ENCODE results near the gene MPO. TPM values are rescaled to one million over a fixed set of nuclear protein-coding genes. Genes with fewer than 3 reads are reported as not detected.

The MPO gene
- total and polyA plus RNA-seq, 2 donors (not counting 1 experiment from before 2014, with no cell fraction given): 0.01 TPM; not detected in 1

DNA sequence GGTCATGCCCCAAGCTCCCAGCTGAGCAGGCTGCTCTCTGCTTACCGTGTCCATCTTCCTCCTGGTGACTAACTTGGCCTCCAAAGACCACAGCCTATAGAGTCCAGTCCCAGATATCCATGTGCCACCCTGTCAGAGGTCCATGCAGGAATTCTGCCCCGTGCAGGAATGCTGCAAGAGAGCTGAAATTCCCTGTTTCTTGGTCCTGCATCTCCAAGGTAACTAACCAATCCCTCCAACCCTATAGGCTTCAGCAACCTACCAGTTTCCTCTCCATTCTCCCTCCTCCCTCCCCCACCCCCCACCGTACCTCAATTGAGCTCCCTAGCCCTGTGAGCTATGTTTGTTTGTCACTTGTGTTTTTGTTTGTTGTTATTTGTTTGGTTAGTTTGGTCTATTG is 52.1 kb downstream of the MPO start:
- H2AFZ ChIP-seq (ENCODE audit: low read length): no peak overlapping the region
- no peaks in the 10 kb centered on the region for H3K79me2 ChIP-seq (ENCODE audit: control insufficient read depth, insufficient read depth, low read length)
- DNase-seq (ENCODE audit: low read depth in 2 of 2): no peak
- H3K4me1 ChIP-seq (ENCODE audit: control insufficient read depth, extremely low read depth, insufficient read depth, low read length): no peaks in the 10 kb centered on the region
- no peaks in the 10 kb centered on the region for H3K9me3 ChIP-seq (ENCODE audit: control insufficient read depth, insufficient read depth, low read depth, low read length)
- H3K27me3 ChIP-seq (ENCODE audit: control insufficient read depth, insufficient read depth, low read length): no peaks in the 10 kb centered on the region
- H3K36me3 ChIP-seq (ENCODE audit: control insufficient read depth, insufficient read depth, low read length): no peaks in the 10 kb centered on the region
- H4K20me1 ChIP-seq (ENCODE audit: control insufficient read depth, extremely low read depth, insufficient read depth, low read length): no peaks in the 10 kb centered on the region
- no peak overlapping the region for H3K27ac ChIP-seq (ENCODE audit: insufficient read depth, low read length)
- no peak overlapping the region for H3K4me2 ChIP-seq (ENCODE audit: extremely low read depth, insufficient read depth, low read length)
- no peak overlapping the region for H3K4me3 ChIP-seq (replicated peaks in 1 of 4; ENCODE audit: control extremely low read depth in 1 of 4, insufficient read depth in 1 of 4, low read depth in 3 of 4, low read length in 4 of 4)
- no peak for TF ChIP-seq EZH2 (IDR thresholded peaks at IDR 0.05; ENCODE audit: low read length, missing control alignments)
- no peak for TF ChIP-seq CTCF (conservative IDR thresholded peaks at IDR 0.05 in 1 of 2, IDR thresholded peaks at IDR 0.05 in 1 of 2; ENCODE audit: low read depth in 1 of 2, low read length in 2 of 2)
- no peak overlapping the region for H3K9ac ChIP-seq (ENCODE audit: insufficient read depth, low read length)

GRCh38 chr17:58227733-58228132 is 53.0 kb downstream of the MPO start:
- Histone ChIP-seq H3K27me3 (ENCODE audit: control insufficient read depth, insufficient read depth, low read length) (no peaks in the 10 kb centered on the region), H3K27ac (ENCODE audit: insufficient read depth, low read length) (no peak overlapping the region), H2AFZ (ENCODE audit: low read length) (no peak overlapping the region), H3K79me2 (ENCODE audit: control insufficient read depth, insufficient read depth, low read length) (no peaks in the 10 kb centered on the region), H3K9me3 (ENCODE audit: control insufficient read depth, insufficient read depth, low read depth, low read length) (no peaks in the 10 kb centered on the region), H3K36me3 (ENCODE audit: control insufficient read depth, insufficient read depth, low read length) (no peaks in the 10 kb centered on the region), H4K20me1 (ENCODE audit: control insufficient read depth, extremely low read depth, insufficient read depth, low read length) (no peaks in the 10 kb centered on the region), H3K4me1 (ENCODE audit: control insufficient read depth, extremely low read depth, insufficient read depth, low read length) (no peaks in the 10 kb centered on the region), H3K4me3 (replicated peaks in 1 of 4; ENCODE audit: control extremely low read depth in 1 of 4, insufficient read depth in 1 of 4, low read depth in 3 of 4, low read length in 4 of 4) (no peak overlapping the region), H3K4me2 (ENCODE audit: extremely low read depth, insufficient read depth, low read length) (no peak overlapping the region), H3K9ac (ENCODE audit: insufficient read depth, low read length) (no peak overlapping the region)
- DNase-seq (ENCODE audit: low read depth in 2 of 2): no peak
- no peak for TF ChIP-seq CTCF (conservative IDR thresholded peaks at IDR 0.05 in 1 of 2, IDR thresholded peaks at IDR 0.05 in 1 of 2; ENCODE audit: low read depth in 1 of 2, low read length in 2 of 2)
- no peak for TF ChIP-seq EZH2 (IDR thresholded peaks at IDR 0.05; ENCODE audit: low read length, missing control alignments)

DNA sequence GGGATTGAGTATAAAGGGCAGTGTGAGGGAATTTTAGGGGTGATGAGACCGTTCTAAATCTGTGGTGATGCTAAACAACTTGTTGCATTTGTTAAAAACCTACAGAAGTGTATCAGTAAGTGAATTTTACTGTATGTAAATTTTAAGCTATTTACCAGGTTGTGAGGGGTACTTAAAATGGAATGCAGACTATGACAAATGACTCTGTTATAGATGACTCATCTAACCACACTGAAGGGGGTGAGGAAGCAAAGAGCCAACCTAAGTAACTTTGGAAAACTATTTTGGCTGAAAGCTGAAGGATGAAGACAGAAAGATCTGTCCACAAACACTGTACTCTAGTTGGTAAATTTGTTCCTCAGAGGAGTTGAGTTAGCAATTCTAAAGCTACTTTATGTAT is 56.4 kb downstream of the MPO start:
- H3K27ac ChIP-seq (ENCODE audit: insufficient read depth, low read length): no peak overlapping the region
- H2AFZ ChIP-seq (ENCODE audit: low read length): no peak overlapping the region
- no peaks in the 10 kb centered on the region for H3K79me2 ChIP-seq (ENCODE audit: control insufficient read depth, insufficient read depth, low read length)

More for the DNA sequence above, 56.4 kb downstream of the MPO start:
- Histone ChIP-seq H4K20me1 (ENCODE audit: control insufficient read depth, extremely low read depth, insufficient read depth, low read length) (no peaks in the 10 kb centered on the region), H3K4me3 (replicated peaks in 1 of 4; ENCODE audit: control extremely low read depth in 1 of 4, insufficient read depth in 1 of 4, low read depth in 3 of 4, low read length in 4 of 4) (no peak overlapping the region), H3K27me3 (ENCODE audit: control insufficient read depth, insufficient read depth, low read length) (no peaks in the 10 kb centered on the region), H3K36me3 (ENCODE audit: control insufficient read depth, insufficient read depth, low read length) (no peaks in the 10 kb centered on the region), H3K9ac (ENCODE audit: insufficient read depth, low read length) (peak overlapping the region; percentile 23), H3K4me1 (ENCODE audit: control insufficient read depth, extremely low read depth, insufficient read depth, low read length) (no peaks in the 10 kb centered on the region), H3K4me2 (ENCODE audit: extremely low read depth, insufficient read depth, low read length) (no peak overlapping the region), H3K9me3 (ENCODE audit: control insufficient read depth, insufficient read depth, low read depth, low read length) (no peaks in the 10 kb centered on the region)
- TF ChIP-seq EZH2 (IDR thresholded peaks at IDR 0.05; ENCODE audit: low read length, missing control alignments) (no peak), CTCF (conservative IDR thresholded peaks at IDR 0.05 in 1 of 2, IDR thresholded peaks at IDR 0.05 in 1 of 2; ENCODE audit: low read depth in 1 of 2, low read length in 2 of 2) (no peak)
- DNase-seq (ENCODE audit: low read depth in 2 of 2): peak; percentile 11 to 85

Other genes with a start within 250 kb of the MPO start
- 32.1 and 32.9 TPM in 2 replicates for gene DYNLL2, start 197.5 kb downstream of the MPO start, total RNA-seq
- gene DYNLL2, start 197.5 kb downstream of the MPO start, polyA plus RNA-seq: 17.1 and 22.7 TPM in 2 replicates
- not detected in 2 replicates for gene OR4D1, start 132.6 kb downstream of the MPO start, total RNA-seq
- not detected in 2 replicates for gene OR4D1, start 132.6 kb downstream of the MPO start, polyA plus RNA-seq
- gene OR4D2, start 114.0 kb downstream of the MPO start, total RNA-seq: not detected in 2 replicates
- not detected in 2 replicates for gene OR4D2, start 114.0 kb downstream of the MPO start, polyA plus RNA-seq
- not detected in 2 replicates for gene EPX, start 88.2 kb downstream of the MPO start, total RNA-seq
- not detected in 2 replicates for gene EPX, start 88.2 kb downstream of the MPO start, polyA plus RNA-seq
- gene MKS1, start 61.7 kb downstream of the MPO start, total RNA-seq: 13.1 and 17.8 TPM in 2 replicates
- gene MKS1, start 61.7 kb downstream of the MPO start, polyA plus RNA-seq: 8.7 and 10.3 TPM in 2 replicates
- gene LPO, start 42.4 kb downstream of the MPO start, total RNA-seq: not detected in 2 replicates
- not detected in 2 replicates for gene LPO, start 42.4 kb downstream of the MPO start, polyA plus RNA-seq
- 4.0 and 4.9 TPM in 2 replicates for gene TSPOAP1, start 47.9 kb upstream of the MPO start, total RNA-seq
- 0.23 and 0.24 TPM in 2 replicates for gene TSPOAP1, start 47.9 kb upstream of the MPO start, polyA plus RNA-seq
- gene SUPT4H1, start 71.3 kb upstream of the MPO start, total RNA-seq: 41.9 and 48.5 TPM in 2 replicates
- 191 and 207 TPM in 2 replicates for gene SUPT4H1, start 71.3 kb upstream of the MPO start, polyA plus RNA-seq
- under 0.01 TPM in 1 of 2 replicates, not detected in the other for gene RNF43, start 136.6 kb upstream of the MPO start, total RNA-seq
- gene RNF43, start 136.6 kb upstream of the MPO start, polyA plus RNA-seq: 0.02 TPM in 1 of 2 replicates, not detected in the other
- gene HSF5, start 207.5 kb upstream of the MPO start, total RNA-seq: under 0.01 TPM in 2 replicates
- gene HSF5, start 207.5 kb upstream of the MPO start, polyA plus RNA-seq: not detected in 2 replicates
- 34.9 and 40.0 TPM in 2 replicates for gene MTMR4, start 233.7 kb upstream of the MPO start, total RNA-seq
- 22.1 and 24.3 TPM in 2 replicates for gene MTMR4, start 233.7 kb upstream of the MPO start, polyA plus RNA-seq